K562 (cell line): ENCODE results near the gene FBXW10B.

Experiments
- EP300 ChIP-seq: IDR thresholded peaks from 2 replicates; pipeline ENCODE4 v1.6.1; 2012; ENCODE audit warnings: low read length, improper control_type of control experiment
- FOXK2 ChIP-seq, 2 experiments: fragments of 450-650 bp; IDR thresholded peaks in 1 of 2; conservative IDR thresholded peaks in 1 of 2; 2 replicates each; pipeline ENCODE4 v1.6.1; 2016; ENCODE audit warnings: low read depth in 2 of 2, mild to moderate bottlenecking in 1 of 2
- GABPA ChIP-seq: fragments of 200-800 bp; sonication (Bioruptor generic); conservative IDR thresholded peaks from 2 replicates; pipeline ENCODE4 v1.6.1; 2016; ENCODE audit warnings: low read depth, missing genetic modification characterization, missing compliant biosample characterization
- GATA2 ChIP-seq: sonication (generic); formaldehyde crosslinking; IDR thresholded peaks from 2 replicates; pipeline ENCODE4 v1.4.0; 2020; ENCODE audit warnings: mild to moderate bottlenecking, missing genetic modification reagents
- MCM2 ChIP-seq: fragments of 450-650 bp; IDR thresholded peaks from 2 replicates; pipeline ENCODE4 v1.6.1; 2017; ENCODE audit warnings: low read depth, mild to moderate bottlenecking
- TARDBP ChIP-seq: fragments of 450-650 bp; IDR thresholded peaks from 2 replicates; pipeline ENCODE4 v1.6.1; 2016
- ZNF263 ChIP-seq: sonication (generic); formaldehyde crosslinking; IDR thresholded peaks from 2 replicates; pipeline ENCODE4 v1.8.0; 2022; ENCODE audit warnings: mild to moderate bottlenecking, missing genetic modification reagents, borderline replicate concordance
- ZNF561 ChIP-seq: fragments of 450-650 bp; formaldehyde crosslinking; conservative IDR thresholded peaks from 2 replicates; pipeline ENCODE4 v1.4.0; 2020; ENCODE audit warnings: mild to moderate bottlenecking, moderate library complexity
- TF ChIP-seq, protein P1 (sequence below): sonication (generic); formaldehyde crosslinking; IDR thresholded peaks from 2 replicates; pipeline ENCODE4 v1.8.1; 2022; ENCODE audit warnings: missing genetic modification reagents
- TF ChIP-seq, protein P2 (sequence below), 2 experiments: fragments of 150-350 bp in 1 of 2; IDR thresholded peaks; 2 replicates each; pipeline ENCODE4 v1.6.1; 2012 to 2016; ENCODE audit warnings: low read depth in 2 of 2, low read length in 2 of 2, mild to moderate bottlenecking in 1 of 2, moderate library complexity in 1 of 2
- TF ChIP-seq, protein P3 (sequence below), 2 experiments: fragments of 450-650 bp in 1 of 2; sonication (generic) in 1 of 2; formaldehyde crosslinking in 1 of 2; IDR thresholded peaks in 1 of 2; conservative IDR thresholded peaks in 1 of 2; 2 replicates each; pipeline versions ENCODE4 v1.6.1 to v1.8.1; 2016 to 2023; ENCODE audit warnings: mild to moderate bottlenecking in 2 of 2, moderate library complexity in 2 of 2, inconsistent platforms in 1 of 2, missing genetic modification reagents in 1 of 2
- TF ChIP-seq, protein P4 (sequence below), 3 experiments: IDR thresholded peaks in 2 of 3; conservative IDR thresholded peaks in 1 of 3; 2 replicates each; pipeline ENCODE4 v1.5.1; 2011 to 2012; ENCODE audit warnings: low read length in 3 of 3, mild to moderate bottlenecking in 3 of 3, control low read depth in 2 of 3, improper control_type of control experiment in 1 of 3, inconsistent platforms in 1 of 3, low read depth in 1 of 3, mixed read lengths in 1 of 3, moderate library complexity in 1 of 3; ENCODE audit not compliant: insufficient read depth in 2 of 3

DNA sequence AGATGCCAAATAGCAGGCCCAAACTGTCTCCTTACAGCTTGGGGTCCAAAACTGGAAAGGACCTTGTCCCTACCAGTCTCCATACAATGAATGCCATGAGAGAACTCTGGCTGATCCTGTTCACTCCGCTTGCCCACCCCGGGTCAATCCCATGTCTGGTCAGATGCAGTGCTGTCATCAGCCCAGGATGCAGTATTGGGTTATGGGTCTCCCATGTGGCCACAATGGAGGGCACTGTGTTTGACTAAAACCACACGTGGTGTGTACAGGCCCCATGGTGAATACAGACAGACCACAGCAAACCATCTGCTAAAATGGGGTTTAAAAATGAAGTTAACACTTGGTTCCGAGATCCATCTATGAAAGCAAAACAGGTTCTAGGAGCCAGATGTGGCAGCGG, 44.2 kb upstream of the FBXW10B start:
- TF ChIP-seq ZNF263 (CRISPR knock-in tag) (no peak), FOXK2 (conservative IDR thresholded peaks at IDR 0.05 in 1 of 2, IDR thresholded peaks at IDR 0.05 in 1 of 2; ENCODE audit: low read depth in 2 of 2) (no peak), ZNF561 (no peak), GABPA (tag) (no peak), MCM2 (no peak), TARDBP (no peak), EP300 (no peak), GATA2 (no peak)
- TF ChIP-seq, protein P1, sequence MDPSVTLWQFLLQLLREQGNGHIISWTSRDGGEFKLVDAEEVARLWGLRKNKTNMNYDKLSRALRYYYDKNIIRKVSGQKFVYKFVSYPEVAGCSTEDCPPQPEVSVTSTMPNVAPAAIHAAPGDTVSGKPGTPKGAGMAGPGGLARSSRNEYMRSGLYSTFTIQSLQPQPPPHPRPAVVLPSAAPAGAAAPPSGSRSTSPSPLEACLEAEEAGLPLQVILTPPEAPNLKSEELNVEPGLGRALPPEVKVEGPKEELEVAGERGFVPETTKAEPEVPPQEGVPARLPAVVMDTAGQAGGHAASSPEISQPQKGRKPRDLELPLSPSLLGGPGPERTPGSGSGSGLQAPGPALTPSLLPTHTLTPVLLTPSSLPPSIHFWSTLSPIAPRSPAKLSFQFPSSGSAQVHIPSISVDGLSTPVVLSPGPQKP (CRISPR knock-in tag) = no peak
- TF ChIP-seq, protein P2, sequence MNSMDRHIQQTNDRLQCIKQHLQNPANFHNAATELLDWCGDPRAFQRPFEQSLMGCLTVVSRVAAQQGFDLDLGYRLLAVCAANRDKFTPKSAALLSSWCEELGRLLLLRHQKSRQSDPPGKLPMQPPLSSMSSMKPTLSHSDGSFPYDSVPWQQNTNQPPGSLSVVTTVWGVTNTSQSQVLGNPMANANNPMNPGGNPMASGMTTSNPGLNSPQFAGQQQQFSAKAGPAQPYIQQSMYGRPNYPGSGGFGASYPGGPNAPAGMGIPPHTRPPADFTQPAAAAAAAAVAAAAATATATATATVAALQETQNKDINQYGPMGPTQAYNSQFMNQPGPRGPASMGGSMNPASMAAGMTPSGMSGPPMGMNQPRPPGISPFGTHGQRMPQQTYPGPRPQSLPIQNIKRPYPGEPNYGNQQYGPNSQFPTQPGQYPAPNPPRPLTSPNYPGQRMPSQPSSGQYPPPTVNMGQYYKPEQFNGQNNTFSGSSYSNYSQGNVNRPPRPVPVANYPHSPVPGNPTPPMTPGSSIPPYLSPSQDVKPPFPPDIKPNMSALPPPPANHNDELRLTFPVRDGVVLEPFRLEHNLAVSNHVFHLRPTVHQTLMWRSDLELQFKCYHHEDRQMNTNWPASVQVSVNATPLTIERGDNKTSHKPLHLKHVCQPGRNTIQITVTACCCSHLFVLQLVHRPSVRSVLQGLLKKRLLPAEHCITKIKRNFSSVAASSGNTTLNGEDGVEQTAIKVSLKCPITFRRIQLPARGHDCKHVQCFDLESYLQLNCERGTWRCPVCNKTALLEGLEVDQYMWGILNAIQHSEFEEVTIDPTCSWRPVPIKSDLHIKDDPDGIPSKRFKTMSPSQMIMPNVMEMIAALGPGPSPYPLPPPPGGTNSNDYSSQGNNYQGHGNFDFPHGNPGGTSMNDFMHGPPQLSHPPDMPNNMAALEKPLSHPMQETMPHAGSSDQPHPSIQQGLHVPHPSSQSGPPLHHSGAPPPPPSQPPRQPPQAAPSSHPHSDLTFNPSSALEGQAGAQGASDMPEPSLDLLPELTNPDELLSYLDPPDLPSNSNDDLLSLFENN (IDR thresholded peaks at IDR 0.05; ENCODE audit: low read depth in 2 of 2, low read length in 2 of 2) = no peak
- TF ChIP-seq, protein P3, sequence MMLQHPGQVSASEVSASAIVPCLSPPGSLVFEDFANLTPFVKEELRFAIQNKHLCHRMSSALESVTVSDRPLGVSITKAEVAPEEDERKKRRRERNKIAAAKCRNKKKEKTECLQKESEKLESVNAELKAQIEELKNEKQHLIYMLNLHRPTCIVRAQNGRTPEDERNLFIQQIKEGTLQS (IDR thresholded peaks at IDR 0.05) = no peak
- TF ChIP-seq, protein P3 (CRISPR knock-in tag; conservative IDR thresholded peaks at IDR 0.05) = no peak
- TF ChIP-seq, protein P4, sequence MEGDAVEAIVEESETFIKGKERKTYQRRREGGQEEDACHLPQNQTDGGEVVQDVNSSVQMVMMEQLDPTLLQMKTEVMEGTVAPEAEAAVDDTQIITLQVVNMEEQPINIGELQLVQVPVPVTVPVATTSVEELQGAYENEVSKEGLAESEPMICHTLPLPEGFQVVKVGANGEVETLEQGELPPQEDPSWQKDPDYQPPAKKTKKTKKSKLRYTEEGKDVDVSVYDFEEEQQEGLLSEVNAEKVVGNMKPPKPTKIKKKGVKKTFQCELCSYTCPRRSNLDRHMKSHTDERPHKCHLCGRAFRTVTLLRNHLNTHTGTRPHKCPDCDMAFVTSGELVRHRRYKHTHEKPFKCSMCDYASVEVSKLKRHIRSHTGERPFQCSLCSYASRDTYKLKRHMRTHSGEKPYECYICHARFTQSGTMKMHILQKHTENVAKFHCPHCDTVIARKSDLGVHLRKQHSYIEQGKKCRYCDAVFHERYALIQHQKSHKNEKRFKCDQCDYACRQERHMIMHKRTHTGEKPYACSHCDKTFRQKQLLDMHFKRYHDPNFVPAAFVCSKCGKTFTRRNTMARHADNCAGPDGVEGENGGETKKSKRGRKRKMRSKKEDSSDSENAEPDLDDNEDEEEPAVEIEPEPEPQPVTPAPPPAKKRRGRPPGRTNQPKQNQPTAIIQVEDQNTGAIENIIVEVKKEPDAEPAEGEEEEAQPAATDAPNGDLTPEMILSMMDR (IDR thresholded peaks at IDR 0.05 in 2 of 3, conservative IDR thresholded peaks at IDR 0.05 in 1 of 3; ENCODE audit: insufficient read depth in 2 of 3, low read depth in 1 of 3, low read length in 3 of 3) = no peak
